HEK293 (cell line): ENCODE measurements around the gene KRTCAP3.

Experiments used
- CTCF ChIA-PET: fragments of 350-600 bp; formaldehyde crosslinking; extraction: SDS; loops from one replicate; lab custom pipeline; 2021; ENCODE audit warnings: antibody characterized with exemption; lab: Yijun Ruan, JAX
- POLR2A ChIA-PET: fragments of 300-600 bp; formaldehyde crosslinking; extraction: SDS; loops from one replicate; lab custom pipeline; 2020; ENCODE audit warnings: antibody characterized with exemption, inconsistent platforms; lab: Yijun Ruan, JAX
- H3K27ac ChIP-seq: fragments of 200-500 bp; sonication (Bioruptor generic); 2 replicates; pipeline ENCODE4 v1.5.1; 2014; ENCODE audit warnings: low read depth, low read length, control low read depth, inconsistent platforms; ENCODE audit errors: extremely low read depth
- H3K36me3 ChIP-seq, 2 experiments: fragments of 200-500 bp in 1 of 2; sonication (Bioruptor generic) in 1 of 2; 1 replicate in 1 of 2; 2 replicates in 1 of 2; pipeline ENCODE4 v1.5.1; 2014 to 2017; ENCODE audit warnings: inconsistent platforms in 2 of 2, low read length in 2 of 2; ENCODE audit not compliant: control insufficient read depth in 2 of 2, insufficient read depth in 1 of 2
- H3K4me1 ChIP-seq: fragments of 200-500 bp; sonication (Bioruptor generic); 2 replicates; pipeline ENCODE4 v1.5.1; 2014; ENCODE audit warnings: mild to moderate bottlenecking, low read length, inconsistent platforms; ENCODE audit not compliant: control insufficient read depth, insufficient read depth
- H3K4me3 ChIP-seq: 2 replicates; pipeline ENCODE4 v1.5.1; 2011; ENCODE audit warnings: low read depth, mild to moderate bottlenecking, control low read depth, low read length, moderate library complexity
- H3K9me3 ChIP-seq: fragments of 200-500 bp; sonication (Bioruptor generic); 2 replicates; pipeline ENCODE4 v1.5.1; 2014; ENCODE audit warnings: low read depth, low read length, inconsistent platforms; ENCODE audit not compliant: control insufficient read depth, insufficient read depth
- MEIS1 ChIP-seq: sonication (generic); formaldehyde crosslinking; IDR thresholded peaks from 2 replicates; pipeline ENCODE4 v1.8.1; 2022; ENCODE audit warnings: missing genetic modification reagents, mild to moderate bottlenecking, borderline replicate concordance
- ZFHX2 ChIP-seq: fragments of 450-650 bp; formaldehyde crosslinking; conservative IDR thresholded peaks from 2 replicates; pipeline ENCODE4 v1.5.1; 2016; ENCODE audit warnings: missing biosample characterization, missing genetic modification characterization
- ZNF211 ChIP-seq: fragments of 450-650 bp; formaldehyde crosslinking; IDR thresholded peaks from 2 replicates; pipeline ENCODE4 v1.5.1; 2016; ENCODE audit warnings: low read depth, missing biosample characterization, missing genetic modification characterization
- ZNF426 ChIP-seq: fragments of 450-650 bp; formaldehyde crosslinking; IDR thresholded peaks from 2 replicates; pipeline ENCODE4 v1.5.1; 2017; ENCODE audit warnings: missing biosample characterization, missing genetic modification characterization, mild to moderate bottlenecking, inconsistent platforms, moderate library complexity
- ZNF629 ChIP-seq: fragments of 450-650 bp; formaldehyde crosslinking; IDR thresholded peaks from 2 replicates; pipeline ENCODE4 v1.5.1; 2017; ENCODE audit warnings: missing biosample characterization, missing genetic modification characterization
- ZNF777 ChIP-seq: fragments of 450-650 bp; formaldehyde crosslinking; IDR thresholded peaks from 2 replicates; pipeline ENCODE4 v1.5.1; 2017; ENCODE audit warnings: missing biosample characterization, missing genetic modification characterization, borderline replicate concordance
- TF ChIP-seq, protein P1 (sequence below): fragments of 450-650 bp; formaldehyde crosslinking; IDR thresholded peaks from 2 replicates; pipeline ENCODE4; 2016; ENCODE audit warnings: missing biosample characterization, missing genetic modification characterization
- TF ChIP-seq, protein P2 (sequence below): fragments of 450-650 bp; formaldehyde crosslinking; IDR thresholded peaks from 2 replicates; pipeline ENCODE4 v1.5.1; 2016; ENCODE audit warnings: missing biosample characterization, missing genetic modification characterization
- TF ChIP-seq, protein P3 (sequence below): fragments of 450-650 bp; formaldehyde crosslinking; IDR thresholded peaks from 2 replicates; pipeline ENCODE4 v1.5.1; 2016; ENCODE audit warnings: missing biosample characterization, missing genetic modification characterization
- TF ChIP-seq, protein P4 (sequence below): fragments of 450-650 bp; formaldehyde crosslinking; IDR thresholded peaks from 2 replicates; pipeline ENCODE4 v1.5.1; 2016; ENCODE audit warnings: missing biosample characterization, missing genetic modification characterization
- TF ChIP-seq, protein P5 (sequence below): fragments of 450-650 bp; formaldehyde crosslinking; IDR thresholded peaks from 2 replicates; pipeline ENCODE4 v1.5.1; 2016; ENCODE audit warnings: missing biosample characterization, missing genetic modification characterization

The KRTCAP3 gene

DNA sequence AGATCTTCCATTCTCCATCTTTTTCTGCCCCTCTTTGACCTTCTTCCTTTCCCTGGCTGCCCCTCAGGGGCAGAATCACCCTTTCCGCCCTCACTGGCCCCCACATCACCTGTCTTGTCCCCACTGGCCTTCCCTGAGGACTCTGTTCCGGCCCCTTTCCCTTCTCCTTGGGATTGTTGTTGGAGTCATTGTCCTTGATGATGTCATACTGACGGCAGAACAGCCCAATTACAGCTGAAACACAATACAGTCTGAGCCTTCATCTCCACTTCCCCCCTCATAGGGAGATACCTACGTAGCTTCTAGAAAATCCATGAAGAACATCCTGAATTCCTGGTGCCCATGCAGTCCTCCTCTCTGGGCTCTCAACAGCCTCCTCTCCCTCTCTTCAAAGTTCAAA, 50.4 kb downstream of the KRTCAP3 start (continued):
- TF ChIP-seq, protein P1, sequence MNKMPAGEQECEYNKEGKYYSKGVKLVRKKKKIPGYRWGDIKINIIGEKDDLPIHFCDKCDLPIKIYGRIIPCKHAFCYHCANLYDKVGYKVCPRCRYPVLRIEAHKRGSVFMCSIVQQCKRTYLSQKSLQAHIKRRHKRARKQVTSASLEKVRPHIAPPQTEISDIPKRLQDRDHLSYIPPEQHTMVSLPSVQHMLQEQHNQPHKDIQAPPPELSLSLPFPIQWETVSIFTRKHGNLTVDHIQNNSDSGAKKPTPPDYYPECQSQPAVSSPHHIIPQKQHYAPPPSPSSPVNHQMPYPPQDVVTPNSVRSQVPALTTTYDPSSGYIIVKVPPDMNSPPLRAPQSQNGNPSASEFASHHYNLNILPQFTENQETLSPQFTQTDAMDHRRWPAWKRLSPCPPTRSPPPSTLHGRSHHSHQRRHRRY (tag by site-specific recombination) = no peak
- TF ChIP-seq, protein P2, sequence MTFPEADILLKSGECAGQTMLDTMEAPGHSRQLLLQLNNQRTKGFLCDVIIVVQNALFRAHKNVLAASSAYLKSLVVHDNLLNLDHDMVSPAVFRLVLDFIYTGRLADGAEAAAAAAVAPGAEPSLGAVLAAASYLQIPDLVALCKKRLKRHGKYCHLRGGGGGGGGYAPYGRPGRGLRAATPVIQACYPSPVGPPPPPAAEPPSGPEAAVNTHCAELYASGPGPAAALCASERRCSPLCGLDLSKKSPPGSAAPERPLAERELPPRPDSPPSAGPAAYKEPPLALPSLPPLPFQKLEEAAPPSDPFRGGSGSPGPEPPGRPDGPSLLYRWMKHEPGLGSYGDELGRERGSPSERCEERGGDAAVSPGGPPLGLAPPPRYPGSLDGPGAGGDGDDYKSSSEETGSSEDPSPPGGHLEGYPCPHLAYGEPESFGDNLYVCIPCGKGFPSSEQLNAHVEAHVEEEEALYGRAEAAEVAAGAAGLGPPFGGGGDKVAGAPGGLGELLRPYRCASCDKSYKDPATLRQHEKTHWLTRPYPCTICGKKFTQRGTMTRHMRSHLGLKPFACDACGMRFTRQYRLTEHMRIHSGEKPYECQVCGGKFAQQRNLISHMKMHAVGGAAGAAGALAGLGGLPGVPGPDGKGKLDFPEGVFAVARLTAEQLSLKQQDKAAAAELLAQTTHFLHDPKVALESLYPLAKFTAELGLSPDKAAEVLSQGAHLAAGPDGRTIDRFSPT = no peak
- TF ChIP-seq ZNF777 (tag by site-specific recombination) (no peak), ZNF426 (tag by site-specific recombination) (no peak), ZNF629 (tag by site-specific recombination) (peak; percentile 85), ZNF211 (tag by site-specific recombination) (no peak), MEIS1 (no peak)
- TF ChIP-seq, protein P3, sequence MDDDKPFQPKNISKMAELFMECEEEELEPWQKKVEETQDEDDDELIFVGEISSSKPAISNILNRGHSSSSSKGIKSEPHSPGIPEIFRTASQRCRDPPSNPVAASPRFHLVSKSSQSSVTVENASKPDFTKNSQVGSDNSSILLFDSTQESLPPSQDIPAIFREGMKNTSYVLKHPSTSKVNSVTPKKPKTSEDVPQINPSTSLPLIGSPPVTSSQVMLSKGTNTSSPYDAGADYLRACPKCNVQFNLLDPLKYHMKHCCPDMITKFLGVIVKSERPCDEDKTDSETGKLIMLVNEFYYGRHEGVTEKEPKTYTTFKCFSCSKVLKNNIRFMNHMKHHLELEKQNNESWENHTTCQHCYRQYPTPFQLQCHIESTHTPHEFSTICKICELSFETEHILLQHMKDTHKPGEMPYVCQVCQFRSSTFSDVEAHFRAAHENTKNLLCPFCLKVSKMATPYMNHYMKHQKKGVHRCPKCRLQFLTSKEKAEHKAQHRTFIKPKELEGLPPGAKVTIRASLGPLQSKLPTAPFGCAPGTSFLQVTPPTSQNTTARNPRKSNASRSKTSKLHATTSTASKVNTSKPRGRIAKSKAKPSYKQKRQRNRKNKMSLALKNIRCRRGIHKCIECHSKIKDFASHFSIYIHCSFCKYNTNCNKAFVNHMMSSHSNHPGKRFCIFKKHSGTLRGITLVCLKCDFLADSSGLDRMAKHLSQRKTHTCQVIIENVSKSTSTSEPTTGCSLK (tag by site-specific recombination) = no peak
- TF ChIP-seq, protein P4, sequence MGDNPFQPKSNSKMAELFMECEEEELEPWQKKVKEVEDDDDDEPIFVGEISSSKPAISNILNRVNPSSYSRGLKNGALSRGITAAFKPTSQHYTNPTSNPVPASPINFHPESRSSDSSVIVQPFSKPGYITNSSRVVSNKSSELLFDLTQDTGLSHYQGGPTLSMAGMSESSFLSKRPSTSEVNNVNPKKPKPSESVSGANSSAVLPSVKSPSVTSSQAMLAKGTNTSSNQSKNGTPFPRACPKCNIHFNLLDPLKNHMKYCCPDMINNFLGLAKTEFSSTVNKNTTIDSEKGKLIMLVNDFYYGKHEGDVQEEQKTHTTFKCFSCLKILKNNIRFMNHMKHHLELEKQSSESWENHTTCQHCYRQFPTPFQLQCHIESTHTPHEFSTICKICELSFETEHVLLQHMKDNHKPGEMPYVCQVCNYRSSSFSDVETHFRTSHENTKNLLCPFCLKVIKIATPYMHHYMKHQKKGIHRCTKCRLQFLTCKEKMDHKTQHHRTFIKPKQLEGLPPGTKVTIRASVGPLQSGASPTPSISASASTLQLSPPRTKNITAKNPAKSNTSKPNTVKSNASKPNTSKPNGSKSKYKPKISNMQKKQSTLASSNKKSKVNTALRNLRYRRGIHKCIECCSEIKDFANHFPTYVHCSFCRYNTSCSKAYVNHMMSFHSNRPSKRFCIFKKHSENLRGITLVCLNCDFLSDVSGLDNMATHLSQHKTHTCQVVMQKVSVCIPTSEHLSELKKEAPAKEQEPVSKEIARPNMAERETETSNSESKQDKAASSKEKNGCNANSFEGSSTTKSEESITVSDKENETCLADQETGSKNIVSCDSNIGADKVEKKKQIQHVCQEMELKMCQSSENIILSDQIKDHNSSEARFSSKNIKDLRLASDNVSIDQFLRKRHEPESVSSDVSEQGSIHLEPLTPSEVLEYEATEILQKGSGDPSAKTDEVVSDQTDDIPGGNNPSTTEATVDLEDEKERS (tag by site-specific recombination) = no peak

DNA sequence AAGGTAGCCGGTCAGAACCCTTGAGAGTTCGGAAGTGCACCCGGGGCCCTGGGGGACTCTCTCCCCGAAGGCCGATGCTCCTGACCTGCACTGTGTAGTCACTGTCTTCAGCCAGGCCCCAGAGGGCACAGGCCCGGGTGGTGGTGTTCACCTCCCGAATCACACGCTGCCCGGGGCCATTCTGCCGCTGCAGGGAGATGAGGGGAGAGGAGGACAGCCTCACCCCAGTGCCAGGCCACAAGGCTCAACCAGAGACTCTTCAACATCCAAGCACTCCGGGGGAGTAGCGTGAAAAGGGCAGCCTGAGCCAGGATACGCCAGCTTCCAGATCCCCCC, 51.7 kb downstream of the KRTCAP3 start:
- CTCF ChIA-PET = interaction anchor here (0.6 kb wide), 1 partner anchor 37 kb away, joined by 3 read pairs; no protein-coding TSS in a partner anchor

More for the DNA sequence above, 51.7 kb downstream of the KRTCAP3 start:
- no peak overlapping the region for H3K27ac ChIP-seq
- POLR2A ChIA-PET = interaction anchor here (1.6 kb wide), 1 partner anchor 64 kb away, joined by 4 read pairs; no protein-coding TSS in a partner anchor
- H3K36me3 ChIP-seq = peaks cover 0 to 3% of the 10 kb centered on the region in 2 experiments; a peak in 1 of 3 replicates
- TF ChIP-seq ZFHX2 (tag by site-specific recombination) = no peak
- TF ChIP-seq, protein P5, sequence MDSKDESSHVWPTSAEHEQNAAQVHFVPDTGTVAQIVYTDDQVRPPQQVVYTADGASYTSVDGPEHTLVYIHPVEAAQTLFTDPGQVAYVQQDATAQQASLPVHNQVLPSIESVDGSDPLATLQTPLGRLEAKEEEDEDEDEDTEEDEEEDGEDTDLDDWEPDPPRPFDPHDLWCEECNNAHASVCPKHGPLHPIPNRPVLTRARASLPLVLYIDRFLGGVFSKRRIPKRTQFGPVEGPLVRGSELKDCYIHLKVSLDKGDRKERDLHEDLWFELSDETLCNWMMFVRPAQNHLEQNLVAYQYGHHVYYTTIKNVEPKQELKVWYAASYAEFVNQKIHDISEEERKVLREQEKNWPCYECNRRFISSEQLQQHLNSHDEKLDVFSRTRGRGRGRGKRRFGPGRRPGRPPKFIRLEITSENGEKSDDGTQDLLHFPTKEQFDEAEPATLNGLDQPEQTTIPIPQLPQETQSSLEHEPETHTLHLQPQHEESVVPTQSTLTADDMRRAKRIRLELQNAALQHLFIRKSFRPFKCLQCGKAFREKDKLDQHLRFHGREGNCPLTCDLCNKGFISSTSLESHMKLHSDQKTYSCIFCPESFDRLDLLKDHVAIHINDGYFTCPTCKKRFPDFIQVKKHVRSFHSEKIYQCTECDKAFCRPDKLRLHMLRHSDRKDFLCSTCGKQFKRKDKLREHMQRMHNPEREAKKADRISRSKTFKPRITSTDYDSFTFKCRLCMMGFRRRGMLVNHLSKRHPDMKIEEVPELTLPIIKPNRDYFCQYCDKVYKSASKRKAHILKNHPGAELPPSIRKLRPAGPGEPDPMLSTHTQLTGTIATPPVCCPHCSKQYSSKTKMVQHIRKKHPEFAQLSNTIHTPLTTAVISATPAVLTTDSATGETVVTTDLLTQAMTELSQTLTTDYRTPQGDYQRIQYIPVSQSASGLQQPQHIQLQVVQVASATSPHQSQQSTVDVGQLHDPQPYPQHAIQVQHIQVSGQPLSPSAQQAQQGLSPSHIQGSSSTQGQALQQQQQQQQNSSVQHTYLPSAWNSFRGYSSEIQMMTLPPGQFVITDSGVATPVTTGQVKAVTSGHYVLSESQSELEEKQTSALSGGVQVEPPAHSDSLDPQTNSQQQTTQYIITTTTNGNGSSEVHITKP = 0 out of 2 replicates have a peak, but pooled peaks have one; percentile 14
- TF ChIP-seq, all 188 proteins: peak for 1
- no peaks in the 10 kb centered on the region for H3K9me3 ChIP-seq
- H3K4me3 ChIP-seq = no peak overlapping the region
- peaks cover 5% of the 10 kb centered on the region; the same call in 1 of the 2 replicates for H3K4me1 ChIP-seq
